Brain microvascular endothelial cell (primary cell): ENCODE results near the gene DLX4.

Source experiments
- DNase-seq: peaks from one replicate; pipeline ENCODE4 v3.0.0-alpha.2; 2020
- H3K27ac ChIP-seq: fragments of 250-450 bp; sonication (Bioruptor Pico); 2 replicates; pipeline ENCODE4 v1.5.1; 2020; ENCODE audit warnings: mild to moderate bottlenecking, moderate library complexity
- H3K27me3 ChIP-seq: fragments of 250-450 bp; sonication (Bioruptor Pico); replicated peaks from 2 replicates; pipeline ENCODE4 v1.5.1; 2020; ENCODE audit warnings: mild to moderate bottlenecking
- H3K36me3 ChIP-seq: fragments of 250-450 bp; sonication (Bioruptor Pico); replicated peaks from 2 replicates; pipeline ENCODE4 v1.5.1; 2020; ENCODE audit warnings: mild to moderate bottlenecking
- H3K4me3 ChIP-seq: 2 replicates; pipeline ENCODE4 v1.5.1; 2011; ENCODE audit warnings: low read depth, mild to moderate bottlenecking, control low read depth, low read length, moderate library complexity
- in situ Hi-C: cut with HindIII; loops from 2 replicates; pipeline ENCODE4 v1.10.0; 2017; ENCODE audit warnings: low sequenced_read_pairs, low pct_ligation_motif_present
- TF ChIP-seq, protein P1 (sequence below): IDR thresholded peaks from 2 replicates; pipeline ENCODE4 v1.5.1; 2011; ENCODE audit warnings: low read depth, mild to moderate bottlenecking, moderate library complexity, low read length, control low read depth, inconsistent platforms; ENCODE audit errors: missing control alignments

DLX4 gene

DNA sequence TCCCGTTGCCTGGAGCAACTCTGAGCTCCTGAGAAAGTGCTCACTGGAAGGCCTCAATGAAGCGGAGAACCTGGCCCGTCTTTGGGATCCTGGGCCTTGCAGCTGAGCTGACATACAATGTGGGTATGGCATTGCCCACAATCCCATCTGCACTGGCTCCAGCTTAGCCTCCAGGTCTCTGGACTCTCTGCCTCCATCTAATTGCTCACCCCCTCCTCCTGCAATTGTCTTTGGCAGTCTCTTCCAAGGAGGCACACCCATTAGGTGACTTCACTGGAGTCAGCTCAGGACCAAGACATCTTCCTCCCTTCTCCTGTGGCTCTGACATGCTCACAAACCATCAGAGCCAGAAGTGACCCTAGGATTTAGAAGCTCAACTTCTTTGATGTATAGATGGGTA is 1.5 kb downstream of the DLX4 start:
- TF ChIP-seq, protein P1, sequence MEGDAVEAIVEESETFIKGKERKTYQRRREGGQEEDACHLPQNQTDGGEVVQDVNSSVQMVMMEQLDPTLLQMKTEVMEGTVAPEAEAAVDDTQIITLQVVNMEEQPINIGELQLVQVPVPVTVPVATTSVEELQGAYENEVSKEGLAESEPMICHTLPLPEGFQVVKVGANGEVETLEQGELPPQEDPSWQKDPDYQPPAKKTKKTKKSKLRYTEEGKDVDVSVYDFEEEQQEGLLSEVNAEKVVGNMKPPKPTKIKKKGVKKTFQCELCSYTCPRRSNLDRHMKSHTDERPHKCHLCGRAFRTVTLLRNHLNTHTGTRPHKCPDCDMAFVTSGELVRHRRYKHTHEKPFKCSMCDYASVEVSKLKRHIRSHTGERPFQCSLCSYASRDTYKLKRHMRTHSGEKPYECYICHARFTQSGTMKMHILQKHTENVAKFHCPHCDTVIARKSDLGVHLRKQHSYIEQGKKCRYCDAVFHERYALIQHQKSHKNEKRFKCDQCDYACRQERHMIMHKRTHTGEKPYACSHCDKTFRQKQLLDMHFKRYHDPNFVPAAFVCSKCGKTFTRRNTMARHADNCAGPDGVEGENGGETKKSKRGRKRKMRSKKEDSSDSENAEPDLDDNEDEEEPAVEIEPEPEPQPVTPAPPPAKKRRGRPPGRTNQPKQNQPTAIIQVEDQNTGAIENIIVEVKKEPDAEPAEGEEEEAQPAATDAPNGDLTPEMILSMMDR = no peak
- H3K27me3 ChIP-seq = peaks cover 96% of the 10 kb centered on the region
- DNase-seq = no peak
- in situ Hi-C loops = no loop called here
- no peak overlapping the region for H3K4me3 ChIP-seq
- H3K27ac ChIP-seq = no peak overlapping the region
- H3K36me3 ChIP-seq = no peaks in the 10 kb centered on the region

DNA sequence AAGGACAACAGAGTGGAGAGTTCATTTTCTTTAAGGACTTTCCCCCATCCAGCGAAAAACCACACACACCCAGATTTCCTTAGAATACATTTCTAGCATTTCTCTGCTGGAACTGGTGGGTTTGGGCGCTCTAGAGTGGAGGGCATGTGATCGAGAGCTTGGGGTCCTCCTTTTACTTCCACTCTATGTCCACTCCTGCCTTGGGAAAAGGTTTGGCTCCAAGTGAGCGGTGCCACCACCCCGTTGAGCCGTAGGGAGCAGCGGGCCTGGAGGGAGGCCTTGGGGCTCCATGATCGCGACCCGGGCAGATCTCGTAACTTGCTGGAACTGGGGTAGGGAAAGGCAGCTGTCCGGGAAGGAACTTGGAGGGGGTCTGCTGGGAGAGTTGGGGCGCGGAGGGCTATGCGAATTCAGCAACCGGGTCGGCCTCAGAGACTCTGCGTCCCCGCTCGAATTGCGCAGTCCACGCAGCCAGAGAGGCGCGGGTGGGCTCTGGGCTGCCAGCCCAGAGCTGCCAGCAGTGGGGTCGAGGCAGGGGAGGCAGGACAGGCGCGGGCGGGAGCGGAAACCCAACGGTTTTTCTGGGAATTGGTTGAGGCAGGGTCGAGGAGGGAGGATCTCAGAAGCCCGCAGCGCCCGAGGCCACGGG is 2.3 kb downstream of the DLX4 start:
- DNase-seq = no peak
- in situ Hi-C loops = no loop called here

DNA sequence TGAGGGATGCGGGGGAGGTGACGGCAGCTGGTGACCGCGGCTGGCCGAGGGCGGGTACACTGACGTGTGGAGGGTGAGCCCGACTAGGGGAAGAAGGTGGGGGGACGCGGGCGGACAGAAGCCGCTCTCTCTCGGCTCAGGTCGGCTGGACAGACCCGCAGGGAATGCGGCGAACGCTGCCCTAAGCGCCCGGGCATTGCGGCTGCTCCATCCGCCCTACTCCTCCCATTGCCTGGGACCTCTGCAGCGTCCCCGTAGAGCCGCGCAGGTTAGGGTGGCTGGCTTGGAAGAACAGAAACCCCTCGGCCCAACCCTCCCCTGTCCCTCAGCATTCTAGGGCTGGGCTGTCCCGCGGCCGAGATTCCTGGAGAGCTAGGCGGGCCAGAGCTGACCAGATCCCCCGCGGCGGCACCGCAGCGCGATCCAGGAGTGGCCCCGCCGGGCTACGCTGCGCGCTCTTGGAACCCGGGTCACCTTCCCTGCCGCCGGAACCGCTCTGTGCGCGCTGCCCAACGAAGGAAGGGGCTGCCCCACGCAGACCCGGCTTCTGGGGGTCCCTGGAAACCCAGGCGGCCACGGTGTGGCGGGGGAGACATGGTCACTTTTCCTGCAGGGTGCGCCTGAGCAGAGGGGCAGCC is 3.0 kb downstream of the DLX4 start:
- TF ChIP-seq, protein P1 = no peak
- in situ Hi-C loops = no loop called here
- H3K27ac ChIP-seq = no peak overlapping the region
- no peaks in the 10 kb centered on the region for H3K36me3 ChIP-seq
- no peak overlapping the region for H3K4me3 ChIP-seq
- peaks cover 93% of the 10 kb centered on the region for H3K27me3 ChIP-seq
- DNase-seq = no peak

More for the DNA sequence above, 2.3 kb downstream of the DLX4 start:
- TF ChIP-seq, protein P1 = no peak
- Histone ChIP-seq H3K36me3 (no peaks in the 10 kb centered on the region), H3K27ac (no peak overlapping the region), H3K4me3 (no peak overlapping the region), H3K27me3 (peaks cover 94% of the 10 kb centered on the region)

DNA sequence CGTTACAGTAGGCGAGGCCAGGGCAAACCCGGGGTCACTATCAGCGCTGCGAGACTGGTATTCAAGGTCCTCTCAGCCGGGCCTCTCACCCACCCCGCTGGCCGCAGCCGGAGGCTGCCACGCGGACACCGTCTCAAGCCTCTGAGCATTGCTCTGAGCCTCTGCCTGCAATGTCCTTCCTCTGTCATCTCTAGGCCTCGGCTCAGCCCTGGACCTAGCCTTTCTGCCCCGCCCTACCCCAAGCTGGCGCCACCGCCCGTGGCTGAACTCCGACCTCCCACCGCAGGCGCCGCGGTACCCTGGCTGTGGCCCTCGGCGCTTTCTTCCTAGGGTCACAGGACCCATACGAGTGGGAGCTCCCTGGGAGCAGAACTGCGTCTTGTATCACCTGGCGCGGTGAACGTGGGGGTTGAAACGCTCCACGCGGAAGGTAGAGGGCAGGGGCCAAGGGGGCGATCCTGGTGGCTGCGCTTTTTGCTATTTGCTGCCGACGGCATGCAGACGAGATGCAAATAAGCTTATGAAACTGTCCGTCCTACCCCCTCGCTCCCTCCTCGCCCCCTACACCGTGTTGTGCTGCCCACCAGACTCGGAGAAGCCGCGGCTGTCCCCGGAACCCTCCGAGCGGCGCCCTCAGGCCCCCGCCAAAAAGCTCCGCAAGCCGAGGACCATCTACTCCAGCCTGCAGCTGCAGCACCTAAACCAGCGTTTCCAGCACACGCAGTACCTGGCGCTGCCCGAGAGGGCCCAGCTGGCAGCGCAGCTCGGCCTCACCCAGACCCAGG is 3.7 kb downstream of the DLX4 start:
- no peak overlapping the region for H3K4me3 ChIP-seq
- in situ Hi-C loops = no loop called here
- peaks cover 93% of the 10 kb centered on the region for H3K27me3 ChIP-seq
- no peak for DNase-seq
- no peaks in the 10 kb centered on the region for H3K36me3 ChIP-seq
- TF ChIP-seq, protein P1 = no peak
- H3K27ac ChIP-seq = no peak overlapping the region

DNA sequence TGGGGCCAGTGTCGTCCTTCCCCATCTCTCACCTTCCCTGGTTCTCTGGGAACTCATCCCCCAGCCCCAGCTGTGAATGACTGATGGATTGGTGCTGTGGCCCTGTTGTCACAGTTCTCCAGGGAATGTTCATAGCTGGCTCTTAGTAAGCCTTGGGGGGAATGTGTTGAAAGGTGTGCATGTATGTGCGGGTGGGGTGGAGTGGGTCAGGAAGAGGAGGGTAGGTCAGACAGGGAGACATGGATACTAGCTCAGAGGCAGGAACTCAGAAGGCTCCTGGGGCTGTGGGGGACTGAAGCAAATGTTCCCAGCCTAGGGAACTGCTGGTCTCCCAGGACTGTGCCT is 4.3 kb downstream of the DLX4 start:
- Histone ChIP-seq H3K4me3 (no peak overlapping the region), H3K36me3 (no peaks in the 10 kb centered on the region), H3K27ac (no peak overlapping the region), H3K27me3 (peaks cover 91% of the 10 kb centered on the region)
- DNase-seq = no peak
- in situ Hi-C loops = no loop called here
- TF ChIP-seq, protein P1 = no peak
